GM19324 (cell line): ENCODE measurements around the gene ARHGEF39.
"Not testable (repeated sequence)": the region's sequence is repeated elsewhere in the genome, so short reads cannot be mapped to it uniquely, and the experiment has no call there.

Experiments
- ATAC-seq: cut with Tn5 transposase; IDR thresholded peaks from one replicate; pipeline ENCODE4 v1.9.1; 2021; ENCODE audit warnings: mild to moderate bottlenecking, moderate library complexity; ENCODE audit not compliant: unreplicated experiment, low FRiP score

Gene ARHGEF39

DNA sequence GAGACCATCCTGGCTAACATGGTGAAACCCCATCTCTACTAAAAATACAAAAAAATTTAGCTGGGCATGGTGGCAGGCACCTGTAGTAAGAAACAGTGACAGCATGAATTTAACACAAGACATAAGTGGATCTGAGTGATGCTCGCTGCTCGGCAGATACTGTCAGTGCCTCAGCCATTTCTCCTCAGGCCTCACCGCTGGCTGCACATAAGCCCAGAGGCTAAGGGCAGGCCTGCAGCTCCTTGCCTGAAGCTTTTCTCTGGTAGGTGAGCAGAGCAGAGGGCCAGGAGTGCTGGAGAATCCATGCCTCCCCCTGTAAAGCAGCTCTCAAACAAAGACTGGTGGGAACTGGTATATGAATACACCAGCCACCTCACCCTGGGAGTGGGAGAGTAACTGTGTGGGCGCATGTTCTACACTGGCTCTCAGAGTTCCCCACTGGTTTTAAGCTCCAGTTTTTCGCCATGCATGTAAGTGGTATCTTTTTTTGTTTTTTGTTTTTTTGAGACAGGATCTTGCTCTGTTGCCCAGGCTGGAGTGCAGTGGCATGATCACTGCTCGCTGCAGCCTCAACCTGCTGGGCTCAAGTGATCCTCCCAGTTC lies 36.5 kb downstream of the ARHGEF39 start:
- ATAC-seq, result no peak

DNA sequence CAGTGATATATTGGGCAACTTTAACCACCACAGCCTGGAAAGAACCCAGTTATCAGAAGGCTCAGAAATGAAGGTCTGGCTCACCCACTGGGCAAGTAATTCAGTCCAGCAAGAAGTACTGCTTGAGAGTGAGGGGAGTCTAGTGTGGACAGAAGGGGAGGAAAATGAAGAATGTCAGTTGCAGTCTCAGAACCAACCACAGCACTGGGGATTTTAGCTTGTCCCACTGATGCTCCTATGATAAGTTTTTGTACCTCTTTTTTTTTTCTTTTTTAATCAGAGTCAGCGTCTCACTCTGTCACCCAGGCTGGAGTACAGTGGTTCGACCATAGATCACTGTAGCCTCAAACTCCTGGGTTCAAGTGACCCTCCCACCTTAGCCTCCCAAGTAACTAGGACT lies 37.4 kb downstream of the ARHGEF39 start:
- no peak for ATAC-seq

DNA sequence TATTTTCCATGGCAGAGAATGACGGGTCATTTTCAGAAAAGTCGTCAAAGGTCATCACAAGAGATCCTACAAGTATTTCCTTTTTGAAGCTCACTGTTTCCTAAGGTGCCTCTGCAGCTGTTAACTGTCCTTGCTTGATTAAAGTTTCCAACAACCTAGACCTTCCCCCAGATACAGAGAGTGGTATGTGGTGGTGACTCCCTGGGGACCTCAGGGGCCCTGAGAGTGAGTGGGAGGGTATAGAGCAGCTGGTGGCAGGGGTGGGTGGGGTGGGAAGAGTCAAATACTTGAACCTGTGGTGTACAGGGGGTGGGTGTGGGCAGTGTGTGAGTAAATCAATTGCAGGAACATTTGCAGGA lies 45.2 kb downstream of the ARHGEF39 start:
- ATAC-seq, result peak; percentile 48

DNA sequence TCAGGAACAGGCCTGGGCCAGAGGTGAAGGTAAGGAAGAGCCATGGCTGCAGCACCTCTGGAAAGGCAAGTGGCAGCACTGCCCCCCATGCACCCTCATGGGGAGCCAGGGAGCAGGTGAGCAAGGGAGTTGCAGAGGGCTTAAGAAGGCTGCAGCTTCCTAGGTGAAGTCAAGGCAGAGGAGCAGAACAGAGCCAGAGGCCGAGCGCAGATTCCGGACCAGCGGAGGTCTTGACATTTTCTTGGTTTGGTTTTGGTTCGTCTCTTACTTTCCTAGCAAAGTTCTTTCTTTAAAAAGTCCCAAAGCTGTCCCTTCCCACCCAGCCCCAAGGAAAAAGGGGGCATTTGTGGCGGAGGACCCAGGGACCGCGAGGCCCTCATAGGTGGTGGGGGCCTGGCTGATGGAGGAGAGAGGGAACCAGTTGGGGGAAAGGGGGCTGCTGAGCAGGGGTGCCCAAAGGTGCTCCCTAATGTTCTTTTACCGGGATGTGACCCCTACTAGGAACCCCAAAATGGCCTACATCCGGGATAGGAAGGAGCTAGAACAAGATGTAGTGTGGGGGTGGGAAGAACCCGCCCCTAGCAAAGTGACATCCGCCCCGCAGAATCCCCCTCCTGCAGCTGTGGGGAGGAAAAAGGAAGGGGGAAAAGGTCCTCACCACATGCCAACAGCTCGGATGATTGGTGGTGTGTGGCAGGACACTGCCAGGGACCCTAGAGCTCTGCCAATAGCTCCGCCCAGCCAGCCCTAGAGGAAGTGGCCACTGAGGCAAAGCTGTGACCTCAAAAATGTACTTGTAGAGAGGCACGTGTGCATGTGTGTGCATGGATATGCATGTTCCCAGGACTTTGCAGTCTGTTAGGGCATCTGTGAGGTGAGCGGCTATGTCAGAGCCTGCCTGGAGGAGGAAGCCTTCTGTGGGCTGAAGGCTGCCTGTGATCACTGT lies 45.9 kb downstream of the ARHGEF39 start:
- ATAC-seq, result peak; percentile 41

DNA sequence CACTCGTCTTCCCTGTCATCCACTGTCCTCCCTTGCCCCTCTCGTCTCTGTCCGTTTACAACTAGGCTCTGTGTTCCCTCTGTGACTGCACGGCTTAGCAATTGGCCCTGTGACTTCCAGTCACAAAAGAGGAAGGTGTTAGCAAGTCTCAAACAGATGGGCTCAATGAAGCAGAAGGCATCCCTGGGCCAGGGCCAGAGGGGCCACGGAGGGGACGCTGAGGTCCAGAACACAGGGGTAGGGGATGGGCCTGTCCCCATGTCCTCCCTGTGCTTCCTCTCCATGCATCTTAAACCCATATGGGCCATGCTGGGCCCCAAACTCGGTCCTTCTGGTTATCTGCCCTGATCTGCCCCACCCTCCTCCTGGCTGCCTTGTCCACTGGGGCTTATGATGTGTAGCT lies 46.7 kb downstream of the ARHGEF39 start, which contains the start of gene CD72:
CD72 (minus strand) TSS at position 89 of the 403 bp plus-strand sequence. CDS start 110 bp downstream, outside the sequence.
- no peak for ATAC-seq

DNA sequence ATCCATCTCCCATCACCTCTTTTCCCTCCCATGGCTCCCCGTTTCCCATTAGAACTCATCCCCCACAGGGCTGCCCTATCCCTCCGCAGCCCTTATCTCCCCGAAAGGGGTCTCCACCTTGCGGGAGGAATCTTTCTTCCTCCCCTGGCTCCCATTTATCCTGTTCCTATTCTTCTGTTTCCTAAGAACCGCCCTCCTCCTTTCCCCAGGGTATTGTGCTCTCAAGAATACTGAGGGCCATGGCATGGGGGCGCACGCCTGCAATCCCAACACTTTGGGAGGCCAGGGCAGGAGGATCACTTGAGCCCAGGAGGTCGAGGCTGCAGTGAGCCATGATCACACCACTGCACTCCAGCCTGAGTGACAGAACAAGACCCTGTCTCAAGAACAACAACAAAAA lies 47.4 kb downstream of the ARHGEF39 start:
- no peak for ATAC-seq

DNA sequence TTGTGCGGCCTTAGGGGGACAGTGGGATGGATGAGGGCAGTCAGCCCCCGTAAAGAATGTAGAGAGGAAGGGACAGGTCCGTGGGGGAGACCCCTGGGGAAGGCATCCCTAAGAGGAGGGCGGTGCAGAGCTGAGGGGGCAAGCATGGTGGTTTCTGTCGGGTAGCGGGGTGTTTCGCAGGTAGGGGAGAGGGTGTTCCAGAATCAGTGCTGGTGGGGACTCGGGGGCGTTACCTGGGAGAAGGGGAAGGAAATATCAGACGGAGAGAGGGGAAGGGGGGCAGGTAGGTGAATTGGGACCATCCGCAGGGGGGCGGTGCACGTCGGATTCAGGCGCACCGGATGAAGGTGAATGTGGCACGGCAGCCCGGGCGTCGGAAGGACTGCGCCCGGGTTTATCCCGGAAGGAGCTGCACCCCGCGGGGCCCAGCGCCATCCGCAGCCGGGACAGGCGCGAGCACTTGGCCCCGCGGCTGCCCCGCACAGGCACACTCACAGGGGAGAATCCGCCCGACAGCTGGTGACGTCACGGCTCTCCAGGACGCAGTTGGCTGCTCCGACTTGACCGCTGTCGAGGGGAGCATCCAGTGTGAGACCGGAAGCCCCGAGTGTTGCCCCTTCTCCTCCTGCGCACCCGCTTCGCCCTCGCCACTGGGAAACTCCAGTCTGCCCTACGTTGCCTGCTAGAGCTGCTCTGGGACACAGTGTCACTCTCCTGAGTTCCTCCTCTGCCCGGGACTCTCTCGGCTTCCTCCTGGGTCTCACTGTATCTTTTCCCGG lies 48.1 kb downstream of the ARHGEF39 start:
- no peak for ATAC-seq

- ATAC-seq, result no peak
Observed at GRCh38 chr9:35615981-35616680, 48.9 kb downstream of the ARHGEF39 start.

- no peak for ATAC-seq
Observed at GRCh38 chr9:35612843-35613242, 52.2 kb downstream of the ARHGEF39 start.

DNA sequence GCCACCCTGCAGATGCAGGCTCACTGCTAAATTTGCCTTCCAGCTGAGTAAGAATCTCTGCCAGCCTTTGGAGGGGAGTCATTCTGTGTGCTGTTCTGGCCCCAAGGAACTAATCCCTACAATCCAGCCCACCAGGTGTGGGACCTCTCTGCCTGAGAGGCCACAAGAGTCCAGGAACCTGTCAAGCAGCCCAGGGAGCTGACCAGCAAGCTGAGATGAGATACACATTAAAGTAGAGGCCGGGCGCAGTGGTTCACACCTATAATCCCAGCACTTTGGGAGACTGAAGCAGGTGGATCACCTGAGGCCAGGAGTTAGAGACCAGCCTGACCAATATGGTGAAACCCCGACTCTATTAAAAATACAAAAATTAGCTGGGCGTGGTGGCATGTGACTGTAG lies 52.9 kb downstream of the ARHGEF39 start:
- ATAC-seq, result not testable (repeated sequence)

DNA sequence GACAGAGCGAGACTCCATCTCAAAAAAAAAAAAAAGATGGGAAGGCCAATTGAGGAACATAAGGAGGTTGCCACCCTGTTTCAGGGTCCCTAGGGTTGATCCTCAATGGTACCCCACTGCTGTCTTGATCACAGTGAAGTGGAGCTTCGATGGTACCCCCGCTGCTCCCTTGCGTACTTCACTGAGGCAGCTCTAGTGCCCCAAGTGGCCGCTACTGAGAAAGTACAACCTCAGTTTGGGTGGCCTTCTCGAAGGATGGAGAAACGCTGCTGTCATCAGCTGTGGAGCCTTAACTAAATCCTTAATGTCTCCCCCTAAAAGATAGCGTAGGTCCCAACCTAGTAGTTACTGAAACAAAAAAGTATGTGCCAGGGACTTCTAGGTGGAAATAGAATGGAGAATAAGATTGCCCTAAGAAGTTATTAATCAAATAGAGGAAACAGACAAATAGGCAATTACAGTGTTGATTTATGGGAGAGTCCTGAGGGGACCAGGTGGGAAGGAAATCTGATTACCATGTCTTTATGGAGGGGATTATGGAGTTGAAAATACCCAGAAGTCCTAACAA lies 53.7 kb downstream of the ARHGEF39 start:
- ATAC-seq, result no peak

DNA sequence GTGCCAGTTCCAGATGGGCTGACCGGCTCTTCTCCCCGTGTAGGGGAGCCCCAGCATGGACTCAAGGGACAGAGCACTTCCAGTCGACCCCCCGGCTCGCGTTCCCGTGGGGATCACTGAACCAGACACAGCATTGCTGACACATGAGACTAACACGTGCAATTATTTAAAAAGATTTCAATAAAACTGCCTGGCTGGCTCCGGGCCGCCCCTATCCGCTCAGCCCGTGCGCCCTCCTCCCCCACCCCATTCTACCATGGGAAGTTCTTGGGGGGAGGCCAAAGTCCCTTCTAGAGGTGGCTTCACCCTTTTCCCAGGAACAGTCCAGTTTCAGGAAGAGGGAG lies 55.2 kb downstream of the ARHGEF39 start:
- ATAC-seq, result no peak
